SK-N-MC (cell line): ENCODE measurements around the gene MT1B.

Experiments
- EZH2 ChIP-seq: fragments of 200-600 bp; sonication (generic); IDR thresholded peaks from one replicate; pipeline ENCODE4 v1.6.1; 2017; ENCODE audit warnings: antibody characterized with exemption
- FOXP2 ChIP-seq: optimal IDR thresholded peaks from 2 replicates; pipeline ENCODE3; 2011; ENCODE audit warnings: mild to moderate bottlenecking, moderate library complexity; ENCODE audit not compliant: insufficient read depth; ENCODE audit errors: extremely low read length, control extremely low read depth
- POLR2AphosphoS5 ChIP-seq: IDR thresholded peaks from 2 replicates; pipeline ENCODE4 v1.6.1; 2012; ENCODE audit warnings: mild to moderate bottlenecking, low read depth, low read length, borderline replicate concordance

- TF ChIP-seq EZH2, result no peak
- no peak for TF ChIP-seq POLR2AphosphoS5
- TF ChIP-seq FOXP2, result no peak
These were observed 11.6 kb upstream of the MT1B start for GRCh38 chr16:56640076-56640475.
